Heart left ventricle (tissue), 13 donors: ENCODE results near the gene FDXACB1.

Source experiments
- POLR2A ChIP-seq, 2 donors: fragments of 450-650 bp; IDR thresholded peaks; one replicate each; pipeline ENCODE4 v1.6.1; 2017; ENCODE audit warnings: antibody characterized with exemption in 2 of 2, mild to moderate bottlenecking in 2 of 2, moderate library complexity in 2 of 2
- TF ChIP-seq, protein P1 (sequence below), 12 donors: fragments of 200-600 bp; sonication (generic) in 4 of 12; IDR thresholded peaks; one replicate each; pipeline versions ENCODE4 v1.5.0 to v1.8.0; 2018 to 2022; ENCODE audit warnings: antibody characterized with exemption in 12 of 12, mild to moderate bottlenecking in 5 of 12
- donor health status: ischemic (EF 13 %, LVEDD 7.1; RV severe dilation, severe dysfunction).
- donor health status: DM: no; HTN: yes; CAD: no.
- donor health status: DM: no; HTN: no; CAD: no.
- donor health status: ischemic (EF 25% LVEDD 6.9; RV normal size, moderate dysfunction).
- donor health status: ischemic (EF 25% LVEDD 5.7; RV mildly dilated, moderate dysfunction).
- donor health status: ischemic (EF 35%, LVEDD 5.7; RV mildly dilated, moderate dysfunction).
- donor health status: nonischemic (EF 11% LVEDD 7.7; RV severe dilation, severe dysfunction).
- donor health status: DM: yes; HTN: yes; CAD: no.
- donor health status: PGD.
- donor health status: ischemic (EF 29% LVEDD 5.4; RV normal size, mild dysfunction).
- donor health status: nonischemic (EF 23%, LVEDD 6.1; RV moderate dilation, normal function).

GRCh38 chr11:111833524-111833923 lies 45.4 kb downstream of the FDXACB1 start:
- TF ChIP-seq, protein P1, sequence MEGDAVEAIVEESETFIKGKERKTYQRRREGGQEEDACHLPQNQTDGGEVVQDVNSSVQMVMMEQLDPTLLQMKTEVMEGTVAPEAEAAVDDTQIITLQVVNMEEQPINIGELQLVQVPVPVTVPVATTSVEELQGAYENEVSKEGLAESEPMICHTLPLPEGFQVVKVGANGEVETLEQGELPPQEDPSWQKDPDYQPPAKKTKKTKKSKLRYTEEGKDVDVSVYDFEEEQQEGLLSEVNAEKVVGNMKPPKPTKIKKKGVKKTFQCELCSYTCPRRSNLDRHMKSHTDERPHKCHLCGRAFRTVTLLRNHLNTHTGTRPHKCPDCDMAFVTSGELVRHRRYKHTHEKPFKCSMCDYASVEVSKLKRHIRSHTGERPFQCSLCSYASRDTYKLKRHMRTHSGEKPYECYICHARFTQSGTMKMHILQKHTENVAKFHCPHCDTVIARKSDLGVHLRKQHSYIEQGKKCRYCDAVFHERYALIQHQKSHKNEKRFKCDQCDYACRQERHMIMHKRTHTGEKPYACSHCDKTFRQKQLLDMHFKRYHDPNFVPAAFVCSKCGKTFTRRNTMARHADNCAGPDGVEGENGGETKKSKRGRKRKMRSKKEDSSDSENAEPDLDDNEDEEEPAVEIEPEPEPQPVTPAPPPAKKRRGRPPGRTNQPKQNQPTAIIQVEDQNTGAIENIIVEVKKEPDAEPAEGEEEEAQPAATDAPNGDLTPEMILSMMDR (IDR thresholded peaks at IDR 0.05), result peak in 7 of 12 donors; percentile 10 to 41 (median 21)
- no peak for TF ChIP-seq POLR2A (IDR thresholded peaks at IDR 0.05)
